ENCODE data around the gene PPME1.

Gene PPME1

GRCh38 chr11:74253361-74253760, 82.3 kb downstream of the PPME1 start:
- DNase-seq (ENCODE audit: low spot score): no peak
- TF ChIP-seq CTCF (IDR thresholded peaks at IDR 0.05; ENCODE audit: borderline replicate concordance, control extremely low read depth, extremely low read depth, insufficient read depth, missing control alignments): no peak
- in situ Hi-C loops (cut with MboI; ENCODE audit: low sequenced_read_pairs, unreplicated experiment): no loop called here

GRCh38 chr11:74255741-74256375, 84.8 kb downstream of the PPME1 start:
- in situ Hi-C loops (cut with MboI; ENCODE audit: low sequenced_read_pairs, unreplicated experiment): no loop called here
- TF ChIP-seq CTCF (IDR thresholded peaks at IDR 0.05; ENCODE audit: borderline replicate concordance, control extremely low read depth, extremely low read depth, insufficient read depth, missing control alignments): peak; percentile 92
- DNase-seq (ENCODE audit: low spot score): peak; percentile 80

- in situ Hi-C loops (cut with MboI; ENCODE audit: low sequenced_read_pairs, unreplicated experiment): no loop called here
These were observed 85.5 kb downstream of the PPME1 start for GRCh38 chr11:74256378-74257133.

GRCh38 chr11:74257959-74258553, 87.0 kb downstream of the PPME1 start:
- DNase-seq (ENCODE audit: low spot score): no peak
- no peak for TF ChIP-seq CTCF (IDR thresholded peaks at IDR 0.05; ENCODE audit: borderline replicate concordance, control extremely low read depth, extremely low read depth, insufficient read depth, missing control alignments)
- in situ Hi-C loops (cut with MboI; ENCODE audit: low sequenced_read_pairs, unreplicated experiment): no loop called here

More at GRCh38 chr11:74256378-74257133, 85.5 kb downstream of the PPME1 start:
- no peak for TF ChIP-seq CTCF (IDR thresholded peaks at IDR 0.05; ENCODE audit: borderline replicate concordance, control extremely low read depth, extremely low read depth, insufficient read depth, missing control alignments)
- no peak for DNase-seq (ENCODE audit: low spot score)

GRCh38 chr11:74262725-74263124, 91.6 kb downstream of the PPME1 start:
- in situ Hi-C loops (cut with MboI; ENCODE audit: low sequenced_read_pairs, unreplicated experiment): no loop called here
- TF ChIP-seq CTCF (IDR thresholded peaks at IDR 0.05; ENCODE audit: borderline replicate concordance, control extremely low read depth, extremely low read depth, insufficient read depth, missing control alignments): no peak
- DNase-seq (ENCODE audit: low spot score): no peak

- no peak for TF ChIP-seq CTCF (IDR thresholded peaks at IDR 0.05; ENCODE audit: borderline replicate concordance, control extremely low read depth, extremely low read depth, insufficient read depth, missing control alignments)
- no peak for DNase-seq (ENCODE audit: low spot score)
- in situ Hi-C loops (cut with MboI; ENCODE audit: low sequenced_read_pairs, unreplicated experiment): no loop called here
These were observed 94.2 kb downstream of the PPME1 start for GRCh38 chr11:74265256-74265655.

All from GM13976 (cell line).